ENCODE results near the gene AURKAIP1.
"Not testable (repeated sequence)": the region's sequence is repeated elsewhere in the genome, so short reads cannot be mapped to it uniquely, and the experiment has no call there.

GRCh38 chr1:1417396-1417795 is 42.4 kb upstream of the AURKAIP1 start:
- not testable (repeated sequence) for TF ChIP-seq CREB5 (CRISPR knock-in tag; IDR thresholded peaks at IDR 0.05; ENCODE audit: low read depth); RARB (CRISPR knock-in tag; IDR thresholded peaks at IDR 0.05); ZFP30 (CRISPR knock-in tag; IDR thresholded peaks at IDR 0.05); ZNF8 (CRISPR knock-in tag; IDR thresholded peaks at IDR 0.05); SNAI2 (CRISPR knock-in tag; IDR thresholded peaks at IDR 0.05); ARNTL (CRISPR knock-in tag; IDR thresholded peaks at IDR 0.05; ENCODE audit: borderline replicate concordance, low read depth); ZC3H10 (CRISPR knock-in tag; IDR thresholded peaks at IDR 0.05); ZFP3 (CRISPR knock-in tag; IDR thresholded peaks at IDR 0.05); TCF4 (CRISPR knock-in tag; IDR thresholded peaks at IDR 0.05; ENCODE audit: borderline replicate concordance); ESRRG (CRISPR knock-in tag; IDR thresholded peaks at IDR 0.05)
- TF ChIP-seq, protein P1, sequence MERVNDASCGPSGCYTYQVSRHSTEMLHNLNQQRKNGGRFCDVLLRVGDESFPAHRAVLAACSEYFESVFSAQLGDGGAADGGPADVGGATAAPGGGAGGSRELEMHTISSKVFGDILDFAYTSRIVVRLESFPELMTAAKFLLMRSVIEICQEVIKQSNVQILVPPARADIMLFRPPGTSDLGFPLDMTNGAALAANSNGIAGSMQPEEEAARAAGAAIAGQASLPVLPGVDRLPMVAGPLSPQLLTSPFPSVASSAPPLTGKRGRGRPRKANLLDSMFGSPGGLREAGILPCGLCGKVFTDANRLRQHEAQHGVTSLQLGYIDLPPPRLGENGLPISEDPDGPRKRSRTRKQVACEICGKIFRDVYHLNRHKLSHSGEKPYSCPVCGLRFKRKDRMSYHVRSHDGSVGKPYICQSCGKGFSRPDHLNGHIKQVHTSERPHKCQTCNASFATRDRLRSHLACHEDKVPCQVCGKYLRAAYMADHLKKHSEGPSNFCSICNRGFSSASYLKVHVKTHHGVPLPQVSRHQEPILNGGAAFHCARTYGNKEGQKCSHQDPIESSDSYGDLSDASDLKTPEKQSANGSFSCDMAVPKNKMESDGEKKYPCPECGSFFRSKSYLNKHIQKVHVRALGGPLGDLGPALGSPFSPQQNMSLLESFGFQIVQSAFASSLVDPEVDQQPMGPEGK (CRISPR knock-in tag; IDR thresholded peaks at IDR 0.05; ENCODE audit: borderline replicate concordance), result not testable (repeated sequence)

Measured in SK-N-SH treated with all-trans-retinoic acid at 6 μM for 48 hours (cell line).